GM19240 (cell line): ENCODE measurements around the gene GABARAP.
A peak's percentile ranks its signal among the peaks of the same experiment; 100 is the strongest.

ENCODE experiments used
- DNase-seq: peaks from one replicate; pipeline ENCODE4 v3.0.0; 2011; ENCODE audit warnings: low spot score; ENCODE audit not compliant: insufficient read length

The GABARAP gene

GRCh38 chr17:7239091-7240027 lies 2.9 kb downstream of the GABARAP start, which contains the start of gene PHF23:
TSS of gene PHF23 (minus strand) at chr17:7239457. CDS start at chr17:7239279, 178 bp downstream.
- DNase-seq, result peak; percentile 91

GRCh38 chr17:7238420-7239090 lies 3.7 kb downstream of the GABARAP start:
- no peak for DNase-seq

GRCh38 chr17:7237761-7238419 lies 4.4 kb downstream of the GABARAP start:
- peak; percentile 64 for DNase-seq

- DNase-seq, result no peak
Observed at GRCh38 chr17:7237266-7237760, 4.9 kb downstream of the GABARAP start.

- no peak for DNase-seq
Observed at GRCh38 chr17:7236808-7237207, 5.4 kb downstream of the GABARAP start.

GRCh38 chr17:7235693-7236665 lies 6.3 kb downstream of the GABARAP start:
- DNase-seq, result no peak

GRCh38 chr17:7234083-7234951 lies 7.9 kb downstream of the GABARAP start, which contains the start of gene DVL2:
TSS of gene DVL2 (minus strand) at chr17:7234517. CDS start at chr17:7234262, 255 bp downstream.
- peak; percentile 94 for DNase-seq

GRCh38 chr17:7233701-7234082 lies 8.6 kb downstream of the GABARAP start:
- no peak for DNase-seq

- DNase-seq, result no peak
Observed at GRCh38 chr17:7232114-7232513, 10.1 kb downstream of the GABARAP start.

- DNase-seq, result no peak
Observed at GRCh38 chr17:7229504-7229903, 12.7 kb downstream of the GABARAP start.

- no peak for DNase-seq
Observed at GRCh38 chr17:7228920-7229319, 13.3 kb downstream of the GABARAP start.

GRCh38 chr17:7226721-7227710 lies 15.2 kb downstream of the GABARAP start:
- no peak for DNase-seq

GRCh38 chr17:7225711-7226331 lies 16.4 kb downstream of the GABARAP start:
- DNase-seq, result no peak

- no peak for DNase-seq
Observed at GRCh38 chr17:7224661-7225111, 17.6 kb downstream of the GABARAP start.

- DNase-seq, result no peak
Observed at GRCh38 chr17:7224110-7224509, 18.1 kb downstream of the GABARAP start.

- no peak for DNase-seq
Observed at GRCh38 chr17:7223375-7223774, 18.9 kb downstream of the GABARAP start.

- DNase-seq, result no peak
Observed at GRCh38 chr17:7222972-7223292, 19.3 kb downstream of the GABARAP start.
